ENCODE results near the gene PDZD2. TPM values are rescaled to one million over a fixed set of nuclear protein-coding genes. Genes with fewer than 3 reads are reported as not detected.

PDZD2 gene
- total and polyA plus RNA-seq, 11 donors = 28.3 to 116 (median 80.6) TPM

- peak in 3 of 5 donors; percentile 28 to 39 (median 35) for DNase-seq
- no peaks in the 10 kb centered on the region for H3K9me3 ChIP-seq
- H3K27me3 ChIP-seq = no peaks in the 10 kb centered on the region
- H3K27ac ChIP-seq = peak overlapping the region in 11 of 12 donors; percentile 1 to 52 (median 28)
- 74 to 80% (median 77%) methylated on average over 5 of the region's 5 CpGs for WGBS, 4 donors
- intact Hi-C loops (cut with DNase I) = no loop called here
- peaks cover 0 to 13% (median 0%) of the 10 kb centered on the region in 9 donors for H3K36me3 ChIP-seq
- peaks cover 10 to 62% (median 51%) of the 10 kb centered on the region in 12 donors for H3K4me1 ChIP-seq
- H3K4me3 ChIP-seq = no peak overlapping the region
- ATAC-seq = peak; percentile 51 to 83 (median 59)
- TF ChIP-seq POLR2A (IDR thresholded peaks at IDR 0.05) (no peak), CTCF (IDR thresholded peaks at IDR 0.05) (no peak)
Measured at GRCh38 chr5:32144378-32145207, 505.7 kb downstream of the PDZD2 start.

GRCh38 chr5:32145378-32145777, 506.4 kb downstream of the PDZD2 start:
- 22 to 58% (median 44%) methylated on average over 2 of the region's 2 CpGs for WGBS, 4 donors
- DNase-seq = no peak
- Histone ChIP-seq H3K9me3 (no peaks in the 10 kb centered on the region), H3K4me1 (peaks cover 11 to 70% (median 58%) of the 10 kb centered on the region in 12 donors), H3K4me3 (no peak overlapping the region), H3K27ac (peak overlapping the region in 11 of 12 donors; percentile 1 to 52 (median 28)), H3K27me3 (no peaks in the 10 kb centered on the region), H3K36me3 (peaks cover 0 to 9% (median 0%) of the 10 kb centered on the region in 9 donors)
- ATAC-seq = peak; percentile 7 to 31 (median 18)
- no peak for TF ChIP-seq CTCF (IDR thresholded peaks at IDR 0.05)
- TF ChIP-seq POLR2A (IDR thresholded peaks at IDR 0.05) = no peak
- intact Hi-C loops (cut with DNase I) = no loop called here

GRCh38 chr5:32147236-32147635, 508.3 kb downstream of the PDZD2 start:
- Histone ChIP-seq H3K4me3 (no peak overlapping the region), H3K9me3 (no peaks in the 10 kb centered on the region), H3K27me3 (no peaks in the 10 kb centered on the region), H3K4me1 (peaks cover 15 to 87% (median 75%) of the 10 kb centered on the region in 12 donors), H3K36me3 (peaks cover 0 to 4% (median 0%) of the 10 kb centered on the region in 9 donors), H3K27ac (no peak overlapping the region)
- DNase-seq = no peak
- TF ChIP-seq CTCF (IDR thresholded peaks at IDR 0.05) (no peak), POLR2A (IDR thresholded peaks at IDR 0.05) (no peak)
- 54 to 66% (median 65%) methylated on average over 3 of the region's 3 CpGs for WGBS, 4 donors
- peak in 2 of 4 donors; percentile 18 to 24 for ATAC-seq
- intact Hi-C loops (cut with DNase I) = no loop called here

- 68 to 83% (median 75%) methylated on average over 4 of the region's 4 CpGs for WGBS, 4 donors
Measured at GRCh38 chr5:32147959-32148358, 509.0 kb downstream of the PDZD2 start.

More at GRCh38 chr5:32147959-32148358, 509.0 kb downstream of the PDZD2 start:
- TF ChIP-seq POLR2A (IDR thresholded peaks at IDR 0.05) = no peak
- no peak for TF ChIP-seq CTCF (IDR thresholded peaks at IDR 0.05)
- Histone ChIP-seq H3K9me3 (no peaks in the 10 kb centered on the region), H3K4me3 (no peak overlapping the region), H3K27ac (no peak overlapping the region), H3K4me1 (peaks cover 15 to 92% (median 81%) of the 10 kb centered on the region in 12 donors), H3K36me3 (peaks cover 0 to 4% (median 0%) of the 10 kb centered on the region in 9 donors), H3K27me3 (no peaks in the 10 kb centered on the region)
- DNase-seq (no peak), ATAC-seq (peak in 1 of 4 donors; percentile 32)
- intact Hi-C loops (cut with DNase I) = no loop called here

Data from heart left ventricle (tissue), 16 donors.